ENCODE results near the gene SEMA4G.

The SEMA4G gene

DNA sequence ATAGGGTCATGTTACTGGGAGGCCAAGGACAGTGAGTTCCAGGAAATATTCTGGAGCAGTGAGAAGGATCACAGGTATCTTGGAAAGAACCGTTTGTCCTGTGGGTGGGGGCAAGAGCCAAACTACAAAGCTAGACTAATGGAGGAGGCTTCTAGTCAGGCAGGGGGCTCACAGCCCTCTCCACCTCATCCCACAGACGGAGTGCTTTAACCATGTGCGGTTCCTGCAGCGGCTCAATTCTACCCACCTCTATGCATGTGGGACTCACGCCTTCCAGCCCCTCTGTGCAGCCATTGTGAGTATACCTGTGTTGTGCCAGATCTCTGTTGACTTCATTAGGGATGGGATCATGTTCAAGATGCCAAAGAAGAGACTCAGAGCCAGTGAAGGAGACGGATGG lies 8.1 kb downstream of the SEMA4G start:
- Histone ChIP-seq H3F3A (ENCODE audit: insufficient read depth) (no peaks in the 10 kb centered on the region), H3K9me2 (replicated peaks; ENCODE audit: insufficient read depth, low read length) (no peaks in the 10 kb centered on the region), H3K79me2 (ENCODE audit: insufficient read depth, low read length) (no peaks in the 10 kb centered on the region), H3K36me3 (ENCODE audit: low read length) (no peaks in the 10 kb centered on the region), H3K9ac (ENCODE audit: low read length) (no peak overlapping the region), H3K27ac (ENCODE audit: low read depth, low read length) (no peak overlapping the region), H2AFZ (ENCODE audit: low read depth, low read length, severe bottlenecking) (no peak overlapping the region), H3K9me3 (ENCODE audit: insufficient read depth, low read length) (no peaks in the 10 kb centered on the region), H3K27me3 (ENCODE audit: low read length) (no peaks in the 10 kb centered on the region), H4K20me1 (ENCODE audit: low read depth, low read length) (no peaks in the 10 kb centered on the region), H3K4me2 (ENCODE audit: low read depth, low read length, poor library complexity, severe bottlenecking) (no peak overlapping the region), H3K4me3 (ENCODE audit: insufficient read depth, low read length, poor library complexity, severe bottlenecking) (no peak overlapping the region)
- TF ChIP-seq, protein P1, sequence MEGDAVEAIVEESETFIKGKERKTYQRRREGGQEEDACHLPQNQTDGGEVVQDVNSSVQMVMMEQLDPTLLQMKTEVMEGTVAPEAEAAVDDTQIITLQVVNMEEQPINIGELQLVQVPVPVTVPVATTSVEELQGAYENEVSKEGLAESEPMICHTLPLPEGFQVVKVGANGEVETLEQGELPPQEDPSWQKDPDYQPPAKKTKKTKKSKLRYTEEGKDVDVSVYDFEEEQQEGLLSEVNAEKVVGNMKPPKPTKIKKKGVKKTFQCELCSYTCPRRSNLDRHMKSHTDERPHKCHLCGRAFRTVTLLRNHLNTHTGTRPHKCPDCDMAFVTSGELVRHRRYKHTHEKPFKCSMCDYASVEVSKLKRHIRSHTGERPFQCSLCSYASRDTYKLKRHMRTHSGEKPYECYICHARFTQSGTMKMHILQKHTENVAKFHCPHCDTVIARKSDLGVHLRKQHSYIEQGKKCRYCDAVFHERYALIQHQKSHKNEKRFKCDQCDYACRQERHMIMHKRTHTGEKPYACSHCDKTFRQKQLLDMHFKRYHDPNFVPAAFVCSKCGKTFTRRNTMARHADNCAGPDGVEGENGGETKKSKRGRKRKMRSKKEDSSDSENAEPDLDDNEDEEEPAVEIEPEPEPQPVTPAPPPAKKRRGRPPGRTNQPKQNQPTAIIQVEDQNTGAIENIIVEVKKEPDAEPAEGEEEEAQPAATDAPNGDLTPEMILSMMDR (IDR thresholded peaks at IDR 0.05; ENCODE audit: insufficient read depth, low read length, poor library complexity, severe bottlenecking), result no peak
- TF ChIP-seq EZH2phosphoT487 (conservative IDR thresholded peaks at IDR 0.05; ENCODE audit: low read length), result no peak

DNA sequence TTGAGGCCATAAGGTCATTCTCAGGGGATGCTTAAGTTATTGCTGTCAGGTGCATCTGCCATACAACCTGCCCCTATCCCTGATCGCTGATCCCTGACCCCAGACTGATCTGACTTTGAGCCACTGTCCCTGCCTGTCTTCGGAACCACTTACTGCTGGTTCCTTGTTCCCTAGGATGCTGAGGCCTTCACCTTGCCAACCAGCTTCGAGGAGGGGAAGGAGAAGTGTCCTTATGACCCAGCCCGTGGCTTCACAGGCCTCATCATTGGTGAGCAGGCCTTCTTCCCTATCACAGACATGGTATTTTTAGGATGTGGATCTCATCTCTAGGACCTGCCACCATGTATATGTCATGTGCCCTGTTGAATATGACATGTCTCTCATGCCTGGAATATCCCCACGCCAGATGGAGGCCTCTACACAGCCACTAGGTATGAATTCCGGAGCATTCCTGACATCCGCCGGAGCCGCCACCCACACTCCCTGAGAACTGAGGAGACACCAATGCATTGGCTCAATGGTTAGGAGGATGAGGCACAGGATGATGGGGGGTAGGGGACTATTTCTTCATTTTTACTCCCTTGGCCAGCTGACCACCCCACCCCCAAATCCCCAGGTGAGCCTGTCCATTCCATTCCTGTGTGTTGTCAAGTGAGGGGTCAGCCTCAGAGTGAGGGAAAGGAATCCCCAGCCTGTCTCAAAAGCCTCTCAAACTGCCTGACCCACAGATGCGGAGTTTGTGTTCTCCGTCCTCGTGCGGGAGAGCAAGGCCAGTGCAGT lies 9.0 kb downstream of the SEMA4G start:
- no peaks in the 10 kb centered on the region for H3K79me2 ChIP-seq (ENCODE audit: insufficient read depth, low read length)
- H3K9me2 ChIP-seq (replicated peaks; ENCODE audit: insufficient read depth, low read length), result no peaks in the 10 kb centered on the region
- H4K20me1 ChIP-seq (ENCODE audit: low read depth, low read length), result no peaks in the 10 kb centered on the region
- H3K27me3 ChIP-seq (ENCODE audit: low read length), result no peaks in the 10 kb centered on the region
- H3F3A ChIP-seq (ENCODE audit: insufficient read depth), result no peaks in the 10 kb centered on the region
- H3K27ac ChIP-seq (ENCODE audit: low read depth, low read length), result no peak overlapping the region
- no peaks in the 10 kb centered on the region for H3K36me3 ChIP-seq (ENCODE audit: low read length)
- H3K4me2 ChIP-seq (ENCODE audit: low read depth, low read length, poor library complexity, severe bottlenecking), result no peak overlapping the region
- no peak for TF ChIP-seq EZH2phosphoT487 (conservative IDR thresholded peaks at IDR 0.05; ENCODE audit: low read length)
- TF ChIP-seq, protein P1 (IDR thresholded peaks at IDR 0.05; ENCODE audit: insufficient read depth, low read length, poor library complexity, severe bottlenecking), result no peak
- H3K4me3 ChIP-seq (ENCODE audit: insufficient read depth, low read length, poor library complexity, severe bottlenecking), result no peak overlapping the region
- no peaks in the 10 kb centered on the region for H3K9me3 ChIP-seq (ENCODE audit: insufficient read depth, low read length)
- no peak overlapping the region for H2AFZ ChIP-seq (ENCODE audit: low read depth, low read length, severe bottlenecking)
- H3K9ac ChIP-seq (ENCODE audit: low read length), result no peak overlapping the region

DNA sequence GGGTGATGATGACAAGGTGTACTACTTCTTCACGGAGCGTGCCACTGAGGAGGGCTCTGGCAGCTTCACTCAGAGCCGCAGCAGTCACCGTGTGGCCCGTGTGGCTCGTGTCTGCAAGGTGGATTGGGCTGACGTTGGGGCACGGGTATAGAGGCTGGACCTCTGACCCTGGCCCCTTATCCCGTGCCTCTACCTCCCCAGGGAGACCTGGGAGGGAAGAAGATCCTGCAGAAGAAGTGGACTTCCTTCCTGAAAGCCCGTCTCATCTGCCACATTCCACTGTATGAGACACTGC lies 9.5 kb downstream of the SEMA4G start:
- no peaks in the 10 kb centered on the region for H3K9me2 ChIP-seq (replicated peaks; ENCODE audit: insufficient read depth, low read length)
- H3K79me2 ChIP-seq (ENCODE audit: insufficient read depth, low read length), result no peaks in the 10 kb centered on the region
- H4K20me1 ChIP-seq (ENCODE audit: low read depth, low read length), result no peaks in the 10 kb centered on the region
- H3K36me3 ChIP-seq (ENCODE audit: low read length), result no peaks in the 10 kb centered on the region
- no peaks in the 10 kb centered on the region for H3K27me3 ChIP-seq (ENCODE audit: low read length)
- H3K27ac ChIP-seq (ENCODE audit: low read depth, low read length), result no peak overlapping the region
- TF ChIP-seq EZH2phosphoT487 (conservative IDR thresholded peaks at IDR 0.05; ENCODE audit: low read length), result no peak
- TF ChIP-seq, protein P1 (IDR thresholded peaks at IDR 0.05; ENCODE audit: insufficient read depth, low read length, poor library complexity, severe bottlenecking), result no peak
- H3K4me2 ChIP-seq (ENCODE audit: low read depth, low read length, poor library complexity, severe bottlenecking), result no peak overlapping the region
- H3K9ac ChIP-seq (ENCODE audit: low read length), result no peak overlapping the region
- H2AFZ ChIP-seq (ENCODE audit: low read depth, low read length, severe bottlenecking), result no peak overlapping the region
- H3K9me3 ChIP-seq (ENCODE audit: insufficient read depth, low read length), result no peaks in the 10 kb centered on the region
- no peaks in the 10 kb centered on the region for H3F3A ChIP-seq (ENCODE audit: insufficient read depth)
- no peak overlapping the region for H3K4me3 ChIP-seq (ENCODE audit: insufficient read depth, low read length, poor library complexity, severe bottlenecking)
